Fibroblast of mammary gland (primary cell): ENCODE results near the gene PLCB4.

Experiments used
- DNase-seq: peaks from one replicate; pipeline ENCODE4 v3.0.0-alpha.2; 2010; ENCODE audit warnings: low read depth
- H3K4me3 ChIP-seq: 2 replicates; pipeline ENCODE4 v1.5.1; 2011; ENCODE audit warnings: low read depth, mild to moderate bottlenecking, low read length, moderate library complexity; ENCODE audit not compliant: control insufficient read depth
- CTCF ChIP-seq: conservative IDR thresholded peaks from 2 replicates; pipeline ENCODE4 v1.5.1; 2011; ENCODE audit warnings: low read depth, low read length, inconsistent platforms; ENCODE audit not compliant: control insufficient read depth, insufficient read depth

The PLCB4 gene

DNA sequence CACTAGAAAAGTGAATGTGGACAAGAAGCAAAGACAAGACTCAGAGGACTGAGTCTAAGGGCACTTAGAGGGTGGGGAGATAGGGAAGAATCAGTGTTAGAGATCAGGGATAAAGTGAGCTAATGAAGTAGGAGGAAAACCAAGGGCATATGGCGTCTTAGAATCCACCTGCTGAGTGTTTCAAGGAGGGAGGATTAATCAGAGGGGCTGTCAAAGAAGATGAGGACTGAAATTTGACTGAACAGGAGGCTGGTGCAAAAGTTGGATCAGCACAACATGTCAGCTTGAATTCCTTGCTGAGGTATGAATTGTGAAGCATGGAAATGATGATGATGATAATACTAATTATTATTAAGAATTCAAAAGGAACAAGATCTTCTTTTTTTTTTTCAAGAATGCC is 39.4 kb downstream of the PLCB4 start:
- no peak for TF ChIP-seq CTCF
- no peak overlapping the region for H3K4me3 ChIP-seq
- DNase-seq: no peak

- DNase-seq: no peak
- no peak overlapping the region for H3K4me3 ChIP-seq
- no peak for TF ChIP-seq CTCF
These were observed 40.7 kb downstream of the PLCB4 start for GRCh38 chr20:9109566-9109965.

DNA sequence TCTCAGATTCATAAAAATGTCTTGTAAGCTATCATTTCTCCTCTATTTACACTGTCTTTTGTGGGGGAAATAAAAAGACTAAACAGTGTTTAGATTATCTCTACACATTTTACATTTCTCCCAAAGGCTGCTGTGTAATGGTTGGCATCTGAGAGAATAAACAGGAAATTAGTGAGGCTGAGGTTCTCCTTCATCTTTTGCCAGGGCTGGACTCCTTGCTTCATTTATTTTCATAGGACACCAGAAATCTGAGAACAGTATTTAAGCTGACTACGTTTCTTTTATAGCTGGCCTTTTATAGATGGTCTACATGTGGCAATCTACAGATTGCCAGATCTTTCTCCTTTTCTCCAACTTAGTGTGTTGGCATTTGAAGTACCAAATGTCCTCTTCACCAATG is 41.5 kb downstream of the PLCB4 start:
- no peak for TF ChIP-seq CTCF
- no peak for DNase-seq
- no peak overlapping the region for H3K4me3 ChIP-seq

DNA sequence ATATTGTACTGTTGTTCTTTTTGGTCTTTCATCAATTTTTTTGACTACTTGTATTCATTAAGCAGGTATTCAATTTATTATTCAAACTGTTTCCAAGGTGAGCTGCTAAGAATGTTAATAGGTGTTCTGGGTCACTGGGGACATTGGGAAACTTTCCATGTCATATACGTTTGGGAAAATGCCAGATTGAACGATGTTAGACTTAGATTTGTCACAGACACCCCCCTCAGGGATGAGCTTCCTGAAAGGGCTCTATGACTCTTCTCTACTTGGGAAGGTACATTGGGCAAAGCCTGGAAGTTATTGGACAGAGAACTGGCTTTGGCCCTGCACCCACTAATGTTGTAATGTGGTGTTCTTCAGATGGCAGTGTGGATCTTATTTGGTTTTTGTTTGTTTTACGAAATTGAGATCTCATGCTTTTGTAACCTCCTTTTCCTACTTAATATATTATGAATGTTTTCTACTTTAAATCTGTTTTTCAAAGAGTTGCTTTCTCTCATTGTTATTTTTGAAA is 42.1 kb downstream of the PLCB4 start:
- no peak for TF ChIP-seq CTCF
- DNase-seq: peak; percentile 24

GRCh38 chr20:9112541-9113515 is 43.9 kb downstream of the PLCB4 start:
- peak; percentile 42 for DNase-seq
- TF ChIP-seq CTCF: no peak

More for the DNA sequence above, 42.1 kb downstream of the PLCB4 start:
- H3K4me3 ChIP-seq: no peak overlapping the region

GRCh38 chr20:9114709-9115108 is 45.8 kb downstream of the PLCB4 start:
- no peak for TF ChIP-seq CTCF
- H3K4me3 ChIP-seq: no peak overlapping the region
- no peak for DNase-seq

More at GRCh38 chr20:9112541-9113515, 43.9 kb downstream of the PLCB4 start:
- no peak overlapping the region for H3K4me3 ChIP-seq
